Activated CD4-positive, alpha-beta T cell treated with anti-CD3 and anti-CD28 coated beads, Interleukin-10, Interleukin-2, amounts not matched to agents 100 ng/mL and 50 ng/mL, durations not matched to agents 16 hours and 8 hours (primary cell): ENCODE measurements around the gene THBD.

Source experiments
- DNase-seq: peaks from one replicate; pipeline ENCODE4 v3.0.0-alpha.2; 2020

The THBD gene

DNA sequence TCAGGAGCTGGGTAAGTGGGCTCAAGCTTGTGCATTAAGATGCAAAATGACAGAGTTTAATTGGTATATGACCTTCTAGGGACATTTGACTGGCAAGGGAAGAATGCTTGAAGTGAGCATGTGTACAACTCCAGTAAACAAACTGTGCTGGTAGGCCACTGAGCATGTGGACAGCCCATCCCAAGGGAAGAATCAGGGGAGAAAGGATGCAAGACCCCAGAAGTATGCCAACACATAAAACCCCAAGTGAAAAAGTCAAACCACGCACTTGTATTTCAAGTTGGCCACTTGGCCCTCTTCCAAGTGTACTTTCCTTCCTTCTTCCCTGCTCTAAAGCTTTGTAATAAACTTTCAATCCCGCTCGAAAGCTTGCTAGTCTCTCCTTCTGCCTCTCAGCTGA is 10.4 kb upstream of the THBD start:
- no peak for DNase-seq

DNA sequence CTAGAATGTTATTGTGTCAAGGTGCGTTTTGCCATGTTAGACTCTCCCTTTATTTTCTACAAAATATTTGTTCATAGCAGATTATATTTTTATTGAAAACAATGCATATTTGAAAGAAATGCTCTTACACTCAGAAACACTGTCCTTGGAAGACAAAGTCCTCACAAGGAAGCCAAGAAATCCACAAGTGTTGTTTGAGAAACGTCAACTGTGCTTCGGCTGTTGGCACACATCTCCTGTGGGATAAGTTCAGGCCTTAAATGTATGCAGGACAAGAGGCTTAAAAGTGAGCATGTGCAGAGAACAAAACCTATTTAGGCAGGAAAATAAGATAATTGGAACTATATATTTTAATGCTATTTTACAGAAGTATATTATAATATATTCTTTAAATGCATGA is 9.5 kb upstream of the THBD start:
- no peak for DNase-seq

DNA sequence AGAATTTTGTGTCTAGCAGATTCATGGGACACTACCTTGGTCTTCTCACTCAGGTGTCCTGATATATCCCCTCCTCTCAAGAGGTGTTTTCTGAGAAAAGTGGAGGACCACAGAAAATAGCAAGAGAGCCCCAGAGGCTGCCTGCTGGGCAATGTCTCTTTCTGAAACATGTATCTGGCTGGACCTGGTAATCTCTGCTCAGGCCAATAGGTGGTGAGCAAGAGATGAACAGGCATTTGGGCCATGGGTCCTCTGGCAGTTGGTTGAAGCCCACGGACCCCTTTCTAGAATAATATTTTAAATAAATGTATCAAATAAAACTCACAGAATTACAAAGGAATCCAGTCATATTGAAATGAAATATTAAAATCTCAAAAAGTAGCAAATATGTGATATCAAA is 8.8 kb upstream of the THBD start:
- no peak for DNase-seq

DNA sequence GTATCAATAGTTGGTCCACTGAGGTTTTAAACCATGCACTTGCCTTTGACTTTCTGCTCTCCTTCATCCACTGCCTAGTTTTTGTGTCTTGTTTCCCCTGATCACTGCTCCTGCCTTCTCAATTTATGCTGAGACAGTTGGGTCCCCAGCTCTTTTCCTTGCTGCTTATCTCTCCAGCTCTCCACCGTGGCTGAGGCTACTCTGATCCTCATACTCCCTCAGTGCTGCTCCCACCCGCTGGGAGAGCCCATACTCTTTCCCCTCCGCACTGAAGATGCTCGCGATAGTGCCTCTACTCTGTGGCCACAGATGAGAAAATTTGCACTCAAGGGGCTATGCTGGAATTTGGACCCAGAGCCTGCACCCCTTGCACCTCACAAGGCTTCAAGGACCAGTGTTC is 3.4 kb upstream of the THBD start:
- DNase-seq = no peak

DNA sequence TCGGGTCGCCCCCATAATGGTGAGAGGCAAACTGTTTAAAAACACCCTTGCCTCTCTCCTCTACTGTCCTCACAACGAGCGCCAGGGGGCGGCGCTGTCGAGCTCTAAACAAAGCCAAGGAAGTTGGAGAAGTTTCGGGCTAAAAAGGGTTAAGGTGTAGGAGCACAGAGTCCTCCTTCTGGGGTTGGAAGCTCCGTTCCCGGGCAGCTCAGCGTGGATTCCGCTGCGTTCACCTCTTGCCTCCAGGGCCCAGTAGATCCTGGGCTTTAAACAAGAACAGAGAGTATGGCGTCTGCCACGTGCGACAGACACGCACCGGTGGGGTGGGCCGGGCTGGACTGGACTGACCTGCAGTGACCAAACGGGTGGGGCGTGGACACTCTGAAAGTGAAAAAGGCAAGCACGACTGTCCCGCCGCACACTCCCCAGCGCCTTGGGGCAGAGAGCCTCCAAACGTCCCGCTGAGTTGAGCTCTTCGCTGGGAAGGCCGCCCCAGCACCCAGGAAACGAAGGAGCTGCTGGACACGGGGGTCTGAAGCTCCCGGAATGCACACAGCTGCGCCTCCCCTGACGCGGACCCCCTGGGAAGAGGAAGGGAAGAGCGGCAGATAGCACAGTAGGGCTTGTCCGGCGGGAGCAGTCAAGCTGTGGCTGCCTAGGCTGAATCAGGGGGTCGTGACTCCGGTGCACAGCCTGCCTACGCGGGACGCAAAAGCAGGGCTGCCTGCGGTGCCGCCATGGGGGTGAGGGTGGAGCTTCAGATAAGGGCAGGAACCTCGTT is 1.6 kb upstream of the THBD start:
- peak; percentile 74 for DNase-seq

DNA sequence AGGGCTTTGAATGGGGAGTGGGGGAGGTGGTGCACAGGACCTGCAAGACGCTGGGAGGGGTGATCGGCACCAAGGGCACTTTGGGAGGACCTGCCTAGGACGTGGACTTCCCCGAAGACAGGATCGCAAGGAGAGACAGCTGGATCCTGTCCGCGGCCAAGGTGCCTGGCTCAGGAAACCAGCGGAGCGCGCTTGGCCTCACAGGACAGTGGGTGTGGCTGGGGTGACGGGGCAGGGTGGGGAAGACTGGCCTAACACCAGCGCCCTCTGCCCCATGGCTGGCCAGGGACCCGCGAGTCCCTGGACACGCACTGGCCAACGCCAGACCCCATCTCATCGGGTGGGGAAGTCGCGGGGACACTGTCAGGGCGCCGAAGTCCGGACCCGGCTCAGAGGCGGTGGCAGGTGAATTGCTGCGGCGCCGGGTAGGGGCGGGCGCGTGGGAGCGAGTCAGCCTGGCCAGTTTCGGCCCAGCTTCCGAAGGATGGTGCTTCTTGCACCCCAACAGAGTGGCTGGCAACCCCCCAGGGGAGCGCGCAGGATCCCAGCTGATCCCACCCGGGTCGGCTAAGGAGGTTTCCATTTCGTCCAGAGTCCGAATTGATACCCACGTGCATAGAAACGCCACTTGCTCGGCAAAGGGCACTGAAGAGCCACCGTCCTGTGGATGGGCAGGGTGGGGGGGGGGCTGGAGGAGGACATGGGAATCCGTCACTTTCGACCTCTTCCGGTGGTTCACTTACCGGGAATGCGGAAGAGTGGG is 785 bp upstream of the THBD start:
- DNase-seq = no peak

DNA sequence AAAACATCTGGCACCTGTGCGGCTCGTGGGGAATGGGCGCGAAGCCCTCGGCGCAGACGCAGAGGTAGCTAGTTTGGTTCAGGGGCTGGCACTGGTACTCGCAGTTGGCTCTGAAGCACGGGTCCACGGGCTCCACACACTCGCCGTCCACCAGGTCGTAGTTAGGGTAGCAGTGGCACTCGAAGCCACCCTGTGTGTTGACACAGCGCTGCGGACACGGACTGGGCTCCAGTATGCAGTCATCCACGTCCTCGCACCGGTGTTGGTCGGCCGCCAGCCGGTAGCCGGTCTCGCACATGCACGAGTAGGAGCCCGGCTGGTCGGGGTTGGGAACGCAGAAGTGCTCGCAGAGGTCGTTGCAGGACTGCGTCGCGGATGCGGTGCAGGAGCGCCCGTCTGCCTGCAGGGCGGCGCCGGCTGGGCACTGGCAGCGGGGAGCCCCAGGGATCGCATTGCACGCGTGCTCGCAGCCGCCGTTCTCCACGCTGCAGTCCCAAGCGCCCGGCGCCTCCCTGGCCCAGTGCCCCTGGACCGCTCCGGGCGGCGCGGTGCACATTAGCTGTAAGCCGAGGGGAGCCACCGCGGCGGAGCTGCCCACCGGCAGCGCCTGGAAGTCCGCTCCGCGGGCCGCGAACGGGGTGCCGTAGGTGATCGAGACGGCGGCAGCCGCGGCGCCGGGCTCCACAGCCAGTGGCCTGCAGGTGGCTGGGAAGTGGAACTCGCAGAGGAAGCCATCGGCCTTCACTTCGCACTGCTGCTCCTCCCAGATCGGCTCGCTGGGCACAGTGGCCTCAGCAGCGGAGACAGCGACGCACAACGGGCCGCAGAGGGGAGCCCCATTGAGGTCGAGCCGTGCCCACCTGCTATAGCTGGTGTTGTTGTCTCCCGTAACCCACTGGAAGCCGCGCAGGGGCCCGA is 930 bp downstream of the THBD start:
- DNase-seq = peak; percentile 67

DNA sequence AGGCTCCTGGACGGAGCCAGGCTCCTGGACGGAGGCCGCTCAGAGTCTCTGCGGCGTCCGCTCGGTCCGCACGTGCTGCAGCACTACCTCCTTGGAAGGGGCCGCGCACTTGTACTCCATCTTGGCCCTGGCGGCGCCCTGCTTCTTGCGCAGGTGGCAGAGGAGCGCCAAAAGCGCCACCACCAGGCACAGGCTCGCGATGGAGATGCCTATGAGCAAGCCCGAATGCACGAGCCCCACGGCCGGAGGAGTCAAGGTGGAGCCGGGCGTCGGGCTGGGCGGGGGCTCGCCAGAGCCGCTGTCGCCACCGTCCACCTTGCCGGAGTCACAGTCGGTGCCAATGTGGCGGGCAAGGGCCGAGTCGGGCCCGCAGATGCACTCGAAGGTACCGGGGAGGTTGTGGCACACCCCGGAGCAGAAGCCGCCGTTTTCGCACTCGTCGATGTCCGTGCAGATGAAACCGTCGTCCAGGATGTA is 1.7 kb downstream of the THBD start:
- peak; percentile 31 for DNase-seq

DNA sequence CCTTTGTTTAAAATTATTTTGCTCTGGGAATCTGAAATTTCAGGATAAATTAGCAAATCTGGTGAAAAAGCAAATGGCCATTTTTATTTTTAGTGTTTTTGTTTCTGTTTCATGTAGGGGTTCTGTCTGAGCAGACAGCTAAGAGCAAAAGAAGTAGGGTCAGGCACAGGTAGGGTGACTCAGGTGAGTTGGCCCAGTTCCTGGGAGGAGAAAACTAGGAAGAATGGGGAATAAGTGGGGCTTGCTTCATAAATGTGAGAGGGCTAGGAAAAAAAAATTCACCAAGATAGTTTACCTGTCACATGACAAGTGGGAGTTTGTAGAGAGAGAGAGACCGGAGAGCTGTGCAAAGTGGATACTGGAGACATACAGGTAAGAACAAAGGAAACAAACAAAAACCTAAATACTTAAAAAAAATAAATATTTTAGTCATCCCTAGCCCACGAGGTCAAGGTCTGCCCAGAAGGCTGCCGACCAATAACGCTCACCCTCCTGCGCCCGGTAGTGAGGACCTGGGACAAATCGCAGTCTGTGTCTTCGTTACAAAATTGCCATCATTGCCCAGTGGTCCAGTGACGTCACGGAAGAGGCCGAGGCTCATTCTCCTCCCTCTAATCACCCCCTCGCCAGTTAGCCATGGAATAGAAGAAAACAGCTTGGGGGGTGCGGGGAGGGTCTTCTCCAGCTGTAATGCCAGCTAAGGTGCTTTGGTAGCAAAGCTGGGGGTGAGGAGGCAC is 2.3 kb downstream of the THBD start:
- DNase-seq = no peak

DNA sequence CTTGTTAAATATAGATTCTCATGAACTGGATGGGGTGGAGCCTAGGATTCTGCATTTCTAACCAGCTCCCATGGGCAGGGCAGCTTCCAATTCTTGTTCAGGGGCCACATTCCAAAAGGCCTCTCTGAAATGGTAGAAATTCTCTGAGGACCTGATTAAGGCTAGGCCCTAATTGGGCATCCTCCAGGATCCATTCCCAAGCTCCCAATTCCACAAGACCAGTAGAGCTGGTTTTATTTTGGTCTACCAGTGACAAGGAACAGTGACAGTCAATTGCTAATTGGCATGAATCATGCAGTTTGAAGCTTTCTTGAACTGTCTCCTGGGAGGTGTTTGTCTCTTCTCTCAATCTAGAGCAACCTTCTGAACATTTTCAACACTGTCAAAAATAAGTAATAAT is 3.0 kb downstream of the THBD start:
- DNase-seq = no peak

DNA sequence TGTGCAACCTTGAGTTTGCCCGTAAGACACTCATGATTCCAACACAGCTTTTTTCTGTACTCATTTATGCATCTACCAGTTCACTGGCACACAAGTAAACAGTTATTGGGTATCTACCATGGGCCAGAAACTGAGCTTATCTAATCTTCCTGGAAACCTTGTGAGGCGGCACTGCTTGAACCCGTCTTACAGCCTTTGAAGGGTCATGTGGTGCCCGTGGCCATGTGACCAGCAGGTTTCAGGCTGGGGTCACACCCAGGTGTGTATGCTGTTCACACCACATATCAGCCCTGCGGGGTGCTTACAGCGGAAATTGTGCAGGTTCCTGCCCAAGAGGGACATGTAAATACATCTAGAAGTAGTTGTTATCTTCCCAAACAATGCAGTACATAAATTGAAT is 6.1 kb downstream of the THBD start:
- no peak for DNase-seq

DNA sequence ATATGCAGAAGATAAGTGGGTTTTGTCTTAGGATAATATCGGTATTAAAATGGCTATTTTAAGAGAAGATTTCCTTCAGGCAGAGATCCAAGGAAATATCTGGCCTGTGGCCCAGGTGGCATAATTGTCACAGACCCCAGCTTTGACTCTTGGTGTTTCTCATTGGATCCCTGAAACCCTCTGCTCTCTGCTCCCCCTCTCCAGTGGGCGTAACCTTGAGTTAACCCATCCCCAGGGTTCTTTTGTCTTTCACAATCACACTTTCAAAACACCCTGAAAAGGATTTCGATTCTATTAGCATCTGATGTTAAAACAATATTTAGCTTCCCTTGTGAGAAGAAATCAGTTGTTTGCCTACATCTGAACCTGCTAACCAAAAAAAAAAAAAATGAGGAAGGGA is 7.2 kb downstream of the THBD start:
- DNase-seq = no peak

DNA sequence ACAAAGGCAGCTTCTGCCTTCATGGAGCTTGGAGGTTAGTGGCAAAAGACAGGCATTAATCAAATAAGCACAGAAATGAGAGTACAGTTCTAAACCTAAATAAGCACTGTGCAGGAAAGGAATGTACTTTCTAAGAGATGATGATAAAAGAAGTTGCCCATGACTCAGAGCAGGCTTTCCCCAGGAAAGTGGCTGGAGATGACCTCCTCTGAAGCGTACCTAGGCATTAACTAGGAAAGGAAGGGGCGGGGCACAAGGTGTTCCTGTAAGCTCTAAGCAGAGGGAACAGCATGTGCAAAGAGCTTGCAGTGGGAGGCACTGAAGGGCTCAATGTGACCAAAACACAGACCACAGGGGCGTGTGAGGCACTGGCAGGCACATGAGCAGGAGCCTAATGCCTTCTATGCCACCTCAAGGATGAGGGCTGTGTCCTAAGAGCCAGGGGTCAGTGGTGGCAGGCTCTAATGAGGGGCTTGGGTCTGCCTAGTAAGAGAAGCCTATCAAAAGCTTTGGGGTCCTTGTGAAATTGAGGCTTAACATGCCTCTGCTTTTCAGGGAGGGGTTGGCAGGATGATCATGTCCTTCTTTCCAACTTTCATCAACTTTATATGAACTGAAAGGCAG is 9.5 kb downstream of the THBD start:
- no peak for DNase-seq

DNA sequence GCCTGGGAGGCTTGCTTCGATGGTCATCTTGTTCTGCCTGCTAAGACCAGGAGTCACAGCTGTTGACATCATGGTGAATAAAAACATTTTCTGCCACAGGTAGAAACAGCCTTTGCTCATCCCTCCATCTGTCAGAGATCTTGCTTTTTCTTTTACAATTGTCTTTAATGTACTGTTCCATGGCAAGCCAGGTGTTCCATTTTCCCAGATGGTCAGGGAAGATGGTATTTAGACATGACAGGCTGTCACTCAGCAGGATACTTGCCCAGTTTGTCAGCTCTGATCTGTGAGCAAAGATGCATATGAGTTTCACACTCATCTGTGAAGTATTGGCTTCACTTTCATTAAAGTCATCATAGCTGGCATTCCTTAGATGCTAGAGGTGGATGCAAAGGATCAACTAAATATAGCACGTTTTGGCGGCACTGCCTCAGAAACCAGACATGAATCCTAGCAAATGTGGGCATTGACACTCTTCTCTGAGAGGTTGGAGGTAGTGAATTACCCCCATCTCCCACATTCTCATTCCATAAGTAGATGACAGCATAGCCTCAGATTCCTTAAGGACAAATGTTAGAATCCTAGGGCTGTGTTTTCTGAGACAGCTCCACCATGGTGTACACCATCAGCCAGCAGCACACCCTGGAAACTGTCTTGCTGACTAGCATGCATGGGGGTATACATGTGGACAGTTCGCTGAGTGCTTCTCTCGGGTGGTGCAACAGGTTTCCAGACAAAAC is 10.2 kb downstream of the THBD start:
- DNase-seq = no peak

DNA sequence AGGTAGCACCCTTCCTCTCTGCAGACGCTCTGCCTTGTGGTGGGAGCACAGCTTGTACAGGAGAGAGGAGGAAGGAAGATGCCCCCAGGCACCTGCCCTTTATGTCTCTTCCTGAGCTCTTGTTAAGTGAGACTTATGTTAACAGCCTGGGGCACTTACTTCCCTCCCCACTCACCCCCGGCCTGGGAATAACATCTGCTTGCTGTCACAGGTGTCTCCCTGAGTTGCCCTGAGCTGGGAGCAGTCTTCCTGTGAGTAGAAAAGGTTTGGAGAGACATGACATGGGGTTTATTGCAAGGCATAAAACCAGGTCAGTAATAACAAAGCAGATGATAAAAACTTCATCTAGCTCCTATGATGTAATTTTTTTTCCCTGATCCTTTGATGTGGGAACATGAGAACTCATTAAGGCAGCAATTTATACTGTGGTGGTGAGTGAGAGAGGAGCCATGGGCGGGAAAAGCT is 12.4 kb downstream of the THBD start:
- no peak for DNase-seq

DNA sequence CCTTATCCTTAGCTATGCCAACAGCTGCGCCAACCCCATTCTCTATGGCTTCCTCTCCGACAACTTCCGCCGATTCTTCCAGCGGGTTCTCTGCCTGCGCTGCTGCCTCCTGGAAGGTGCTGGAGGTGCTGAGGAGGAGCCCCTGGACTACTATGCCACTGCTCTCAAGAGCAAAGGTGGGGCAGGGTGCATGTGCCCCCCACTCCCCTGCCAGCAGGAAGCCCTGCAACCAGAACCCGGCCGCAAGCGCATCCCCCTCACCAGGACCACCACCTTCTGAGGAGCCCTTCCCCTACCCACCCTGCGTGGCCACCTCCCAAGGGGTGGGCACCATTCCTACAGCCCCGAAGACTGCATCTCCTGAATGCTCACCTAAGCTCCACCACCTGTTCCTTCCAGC is 13.1 kb downstream of the THBD start:
- DNase-seq = no peak

DNA sequence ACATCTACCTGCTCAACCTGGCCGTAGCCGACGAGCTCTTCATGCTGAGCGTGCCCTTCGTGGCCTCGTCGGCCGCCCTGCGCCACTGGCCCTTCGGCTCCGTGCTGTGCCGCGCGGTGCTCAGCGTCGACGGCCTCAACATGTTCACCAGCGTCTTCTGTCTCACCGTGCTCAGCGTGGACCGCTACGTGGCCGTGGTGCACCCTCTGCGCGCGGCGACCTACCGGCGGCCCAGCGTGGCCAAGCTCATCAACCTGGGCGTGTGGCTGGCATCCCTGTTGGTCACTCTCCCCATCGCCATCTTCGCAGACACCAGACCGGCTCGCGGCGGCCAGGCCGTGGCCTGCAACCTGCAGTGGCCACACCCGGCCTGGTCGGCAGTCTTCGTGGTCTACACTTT is 13.7 kb downstream of the THBD start:
- DNase-seq = no peak

DNA sequence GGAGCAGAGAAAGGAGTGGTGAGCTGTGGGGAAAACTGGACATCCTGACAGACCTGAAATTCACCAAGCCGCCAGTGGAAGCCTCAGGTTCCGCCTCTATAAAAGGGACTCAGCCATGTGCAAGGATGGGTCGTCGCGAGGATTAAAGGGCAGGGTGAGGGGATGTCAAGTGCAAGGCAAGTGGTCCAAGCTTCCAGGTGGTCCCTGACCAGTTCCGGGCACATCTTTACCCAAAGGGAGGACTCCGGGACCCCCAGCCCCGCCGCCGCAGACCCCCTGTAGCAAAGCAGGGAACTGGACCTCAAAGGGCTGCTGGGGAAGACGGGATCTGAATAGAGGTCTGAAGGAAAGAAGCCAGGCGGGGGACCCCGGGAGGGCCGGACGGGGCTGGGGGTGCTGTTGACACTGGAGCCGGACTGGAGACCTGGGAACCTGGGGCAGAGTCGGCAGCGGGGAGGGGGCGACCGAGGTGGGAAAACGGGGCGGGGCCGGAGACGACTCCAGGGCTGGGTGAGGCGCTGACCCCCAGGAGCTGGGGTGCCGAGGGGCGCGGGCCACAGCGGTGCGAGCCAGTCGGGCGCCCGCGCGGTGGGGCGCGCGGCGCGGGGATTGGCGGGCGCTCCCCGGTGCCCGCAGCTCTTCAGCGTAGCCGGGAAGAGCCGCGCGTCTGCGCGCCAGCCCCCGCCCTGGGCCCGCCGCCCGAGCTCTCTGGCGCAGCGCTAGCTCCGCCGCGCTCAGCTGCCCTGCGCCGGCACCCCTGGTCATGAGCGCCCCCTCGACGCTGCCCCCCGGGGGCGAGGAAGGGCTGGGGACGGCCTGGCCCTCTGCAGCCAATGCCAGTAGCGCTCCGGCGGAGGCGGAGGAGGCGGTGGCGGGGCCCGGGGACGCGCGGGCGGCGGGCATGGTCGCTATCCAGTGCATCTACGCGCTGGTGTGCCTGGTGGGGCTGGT is 14.5 kb downstream of the THBD start, which contains the start of gene SSTR4:
Gene SSTR4, plus strand, starts transcription at position 592 of the 951 bp plus-strand sequence. Its CDS starts 172 bp downstream, at position 764.
- no peak for DNase-seq

DNA sequence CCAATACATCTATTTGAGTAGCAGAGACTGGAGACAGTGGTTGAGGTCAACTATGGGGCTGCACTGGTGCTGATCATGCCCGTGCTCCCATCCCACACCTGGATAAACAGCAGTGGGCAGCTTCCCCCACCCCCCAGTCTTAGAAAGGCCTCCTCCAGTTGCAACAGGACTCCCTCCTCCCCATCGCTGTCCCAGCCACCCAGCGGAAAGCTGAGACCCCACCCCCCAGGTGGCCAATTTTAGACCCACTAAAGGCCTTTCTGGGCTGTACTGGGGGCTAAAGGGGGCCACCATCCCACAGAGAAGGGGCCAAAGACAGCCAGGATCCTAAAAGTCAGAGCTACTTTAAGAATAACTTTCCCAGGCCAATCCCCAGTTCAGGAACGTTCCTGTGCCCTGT is 15.6 kb downstream of the THBD start:
- no peak for DNase-seq

DNA sequence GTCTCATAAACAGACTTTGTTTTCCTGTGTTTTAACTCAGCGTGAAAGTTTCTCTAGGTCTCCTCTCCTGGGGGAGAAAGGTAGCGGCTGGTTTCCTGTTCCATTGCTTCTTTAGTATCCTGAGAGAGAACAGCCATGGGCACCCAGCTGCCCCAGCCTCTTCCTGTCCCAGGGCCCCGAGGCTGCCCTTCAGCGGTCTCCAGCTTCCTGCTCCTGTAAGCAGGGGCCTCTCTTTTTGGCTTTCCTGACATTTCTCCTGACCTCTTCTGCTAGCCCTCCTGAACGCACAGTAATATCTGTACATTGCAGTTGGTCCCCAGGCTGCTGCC is 16.8 kb downstream of the THBD start:
- DNase-seq = no peak
